Tibial nerve (tissue), 4 donors: ENCODE results near the gene KCP.

Experiments
- EP300 ChIP-seq, 2 donors: sonication (generic); formaldehyde crosslinking; IDR thresholded peaks; one replicate each; pipeline ENCODE4 v1.6.1; 2017; ENCODE audit warnings: antibody characterized with exemption in 2 of 2, mild to moderate bottlenecking in 1 of 2
- POLR2A ChIP-seq, 2 donors: fragments of 450-650 bp; IDR thresholded peaks; one replicate each; pipeline ENCODE4 v1.6.1; 2017; ENCODE audit warnings: antibody characterized with exemption in 2 of 2, mild to moderate bottlenecking in 2 of 2, moderate library complexity in 2 of 2
- TF ChIP-seq, protein P1 (sequence below), 5 experiments: fragments of 200-600 bp in 3 of 5; fragments of 450-650 bp in 2 of 5; sonication (generic) in 3 of 5; IDR thresholded peaks; one replicate each; pipeline ENCODE4 v1.5.1; 2016 to 2019; ENCODE audit warnings: antibody characterized with exemption in 5 of 5, mild to moderate bottlenecking in 3 of 5, moderate library complexity in 2 of 5

DNA sequence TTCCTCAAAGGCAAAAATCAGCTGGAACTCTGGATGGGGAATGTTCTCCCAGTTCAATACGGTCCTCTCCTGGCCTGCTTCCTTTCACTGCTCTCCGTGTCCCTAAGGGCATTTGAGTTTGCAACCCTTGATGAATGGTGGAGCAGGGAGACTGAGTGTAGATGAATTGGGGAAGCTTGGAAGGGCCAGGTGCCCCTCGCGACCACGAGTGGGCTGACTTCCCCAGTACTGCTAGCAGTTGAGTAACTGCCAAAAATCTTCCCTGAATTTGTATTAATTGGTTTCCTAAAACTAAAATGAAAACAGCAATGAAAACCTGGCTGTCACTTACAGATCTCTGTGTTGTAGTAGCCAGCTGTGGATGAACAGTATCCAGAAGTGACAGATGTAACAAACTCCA is 40.8 kb upstream of the KCP start:
- TF ChIP-seq, protein P1, sequence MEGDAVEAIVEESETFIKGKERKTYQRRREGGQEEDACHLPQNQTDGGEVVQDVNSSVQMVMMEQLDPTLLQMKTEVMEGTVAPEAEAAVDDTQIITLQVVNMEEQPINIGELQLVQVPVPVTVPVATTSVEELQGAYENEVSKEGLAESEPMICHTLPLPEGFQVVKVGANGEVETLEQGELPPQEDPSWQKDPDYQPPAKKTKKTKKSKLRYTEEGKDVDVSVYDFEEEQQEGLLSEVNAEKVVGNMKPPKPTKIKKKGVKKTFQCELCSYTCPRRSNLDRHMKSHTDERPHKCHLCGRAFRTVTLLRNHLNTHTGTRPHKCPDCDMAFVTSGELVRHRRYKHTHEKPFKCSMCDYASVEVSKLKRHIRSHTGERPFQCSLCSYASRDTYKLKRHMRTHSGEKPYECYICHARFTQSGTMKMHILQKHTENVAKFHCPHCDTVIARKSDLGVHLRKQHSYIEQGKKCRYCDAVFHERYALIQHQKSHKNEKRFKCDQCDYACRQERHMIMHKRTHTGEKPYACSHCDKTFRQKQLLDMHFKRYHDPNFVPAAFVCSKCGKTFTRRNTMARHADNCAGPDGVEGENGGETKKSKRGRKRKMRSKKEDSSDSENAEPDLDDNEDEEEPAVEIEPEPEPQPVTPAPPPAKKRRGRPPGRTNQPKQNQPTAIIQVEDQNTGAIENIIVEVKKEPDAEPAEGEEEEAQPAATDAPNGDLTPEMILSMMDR (IDR thresholded peaks at IDR 0.05), result no peak
- TF ChIP-seq EP300 (IDR thresholded peaks at IDR 0.05) (no peak), POLR2A (IDR thresholded peaks at IDR 0.05) (no peak)
